ENCODE data around the gene B4GALT5.
"Not testable (repeated sequence)": the region's sequence is repeated elsewhere in the genome, so short reads cannot be mapped to it uniquely, and the experiment has no call there.

B4GALT5 gene

DNA sequence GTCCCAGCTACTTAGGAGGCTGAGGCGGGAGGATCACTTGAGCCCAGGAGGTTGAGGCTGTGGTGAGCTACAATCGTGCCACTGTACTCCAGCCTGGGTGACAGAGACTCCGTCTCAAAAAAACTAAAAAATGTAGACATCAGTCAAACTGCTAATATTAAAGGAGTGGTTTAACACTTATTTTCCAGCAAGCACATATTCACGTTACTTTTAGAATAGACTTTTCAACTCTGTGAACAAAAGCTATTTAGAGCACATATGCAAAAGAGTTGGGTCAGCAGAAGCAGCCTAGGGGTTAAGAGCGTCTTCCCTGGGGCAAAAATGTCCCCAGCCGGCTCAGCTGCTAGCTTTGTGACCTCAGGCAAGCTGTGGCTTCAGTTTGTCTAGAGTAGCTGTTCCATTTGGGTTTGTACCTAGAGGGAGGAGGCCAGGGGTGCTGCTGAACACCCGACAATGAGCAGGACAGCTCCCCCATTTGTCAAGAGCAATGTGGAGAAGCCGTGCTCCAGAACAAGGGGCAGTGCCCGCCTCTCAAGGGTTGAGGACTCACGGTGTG is 83.2 kb downstream of the B4GALT5 start:
- DNase-seq (ENCODE audit: low read depth) = no peak
- H3K4me3 ChIP-seq (replicated peaks; ENCODE audit: low read depth, low read length) = no peak overlapping the region
- TF ChIP-seq, protein P1, sequence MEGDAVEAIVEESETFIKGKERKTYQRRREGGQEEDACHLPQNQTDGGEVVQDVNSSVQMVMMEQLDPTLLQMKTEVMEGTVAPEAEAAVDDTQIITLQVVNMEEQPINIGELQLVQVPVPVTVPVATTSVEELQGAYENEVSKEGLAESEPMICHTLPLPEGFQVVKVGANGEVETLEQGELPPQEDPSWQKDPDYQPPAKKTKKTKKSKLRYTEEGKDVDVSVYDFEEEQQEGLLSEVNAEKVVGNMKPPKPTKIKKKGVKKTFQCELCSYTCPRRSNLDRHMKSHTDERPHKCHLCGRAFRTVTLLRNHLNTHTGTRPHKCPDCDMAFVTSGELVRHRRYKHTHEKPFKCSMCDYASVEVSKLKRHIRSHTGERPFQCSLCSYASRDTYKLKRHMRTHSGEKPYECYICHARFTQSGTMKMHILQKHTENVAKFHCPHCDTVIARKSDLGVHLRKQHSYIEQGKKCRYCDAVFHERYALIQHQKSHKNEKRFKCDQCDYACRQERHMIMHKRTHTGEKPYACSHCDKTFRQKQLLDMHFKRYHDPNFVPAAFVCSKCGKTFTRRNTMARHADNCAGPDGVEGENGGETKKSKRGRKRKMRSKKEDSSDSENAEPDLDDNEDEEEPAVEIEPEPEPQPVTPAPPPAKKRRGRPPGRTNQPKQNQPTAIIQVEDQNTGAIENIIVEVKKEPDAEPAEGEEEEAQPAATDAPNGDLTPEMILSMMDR (IDR thresholded peaks at IDR 0.05; ENCODE audit: low read length, missing control alignments) = no peak

DNA sequence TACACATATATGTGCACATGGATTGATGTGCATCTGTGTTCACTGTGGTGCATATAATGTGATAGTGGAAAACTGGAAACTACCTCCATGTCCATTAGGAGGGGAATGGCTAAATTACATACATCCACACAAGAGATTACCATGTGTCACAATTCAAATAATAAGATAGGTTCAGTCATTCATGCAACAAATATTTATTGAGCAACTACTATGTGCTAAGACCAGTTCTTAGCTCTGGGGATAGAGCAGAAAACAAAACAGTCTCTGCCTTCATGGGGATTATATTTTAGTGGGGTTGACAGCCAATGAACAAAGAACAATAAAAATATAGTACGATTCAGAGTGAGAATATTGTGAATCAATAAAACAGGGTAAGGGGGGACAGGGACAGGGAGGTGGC is 84.1 kb downstream of the B4GALT5 start:
- H3K4me3 ChIP-seq (replicated peaks; ENCODE audit: low read depth, low read length) = no peak overlapping the region
- TF ChIP-seq, protein P1 (IDR thresholded peaks at IDR 0.05; ENCODE audit: low read length, missing control alignments) = no peak
- DNase-seq (ENCODE audit: low read depth) = no peak

DNA sequence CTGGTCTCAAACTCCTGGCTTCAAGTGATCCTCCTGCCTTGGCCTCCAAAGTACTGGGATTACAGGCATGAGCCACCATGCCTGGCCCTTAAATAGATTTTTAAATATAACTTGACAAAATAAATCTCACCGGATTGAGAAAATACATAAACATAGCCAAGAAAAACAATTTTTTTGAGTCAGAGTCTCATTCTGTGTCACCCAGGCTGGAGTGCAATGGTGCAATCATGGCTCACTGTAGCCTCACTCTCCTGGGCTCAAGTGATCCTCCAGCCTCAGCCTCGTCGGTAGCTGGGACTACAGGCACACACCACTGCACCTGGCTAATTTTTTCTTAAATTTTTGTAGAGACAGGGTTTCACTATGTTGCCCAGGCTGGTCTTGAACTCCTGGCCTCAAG is 85.4 kb downstream of the B4GALT5 start:
- peak; percentile 30 for DNase-seq (ENCODE audit: low read depth)
- not testable (repeated sequence) for H3K4me3 ChIP-seq (replicated peaks; ENCODE audit: low read depth, low read length)

DNA sequence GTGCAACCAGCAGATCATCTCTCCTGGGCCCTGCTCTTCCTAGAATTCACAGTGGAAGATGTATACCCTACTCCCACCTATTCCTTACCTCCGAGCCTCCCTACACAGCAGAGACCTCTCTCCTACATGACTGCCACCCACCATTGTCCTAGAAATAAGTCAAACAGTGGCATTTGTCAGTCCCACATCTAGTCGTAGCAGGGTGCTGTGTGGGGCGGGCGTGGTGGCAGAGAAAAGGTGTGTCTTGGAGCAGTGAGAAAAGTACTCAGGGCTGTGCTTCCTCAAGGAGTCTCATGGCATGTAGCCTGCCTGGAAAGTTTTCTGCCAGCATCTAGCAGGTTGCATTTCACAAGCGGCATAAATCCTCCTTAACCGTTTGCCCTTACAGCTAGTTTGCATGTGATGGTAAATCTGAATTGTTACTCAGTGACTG is 86.3 kb downstream of the B4GALT5 start:
- no peak overlapping the region for H3K4me3 ChIP-seq (replicated peaks; ENCODE audit: low read depth, low read length)
- TF ChIP-seq, protein P1 (IDR thresholded peaks at IDR 0.05; ENCODE audit: low read length, missing control alignments) = no peak
- DNase-seq (ENCODE audit: low read depth) = no peak

DNA sequence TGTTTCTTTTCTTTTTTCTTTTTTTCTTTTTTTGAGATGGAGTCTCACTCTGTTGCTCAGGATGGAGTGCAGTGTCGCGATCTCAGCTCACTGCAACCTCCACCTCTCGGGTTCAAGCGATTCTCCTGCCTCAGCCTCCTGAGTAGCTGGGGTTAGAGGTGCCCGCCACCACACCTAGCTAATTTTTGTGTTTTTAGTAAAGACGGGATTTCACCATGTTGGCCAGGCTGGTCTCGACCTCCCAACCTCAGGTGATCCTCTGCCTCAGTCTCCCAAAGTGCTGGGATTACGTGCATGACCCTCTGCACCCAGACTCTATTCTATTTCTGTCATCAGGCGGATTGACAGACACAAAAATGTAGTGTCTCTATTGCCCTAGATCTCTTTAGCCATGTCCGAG is 88.7 kb downstream of the B4GALT5 start:
- DNase-seq (ENCODE audit: low read depth); H3K4me3 ChIP-seq (replicated peaks; ENCODE audit: low read depth, low read length): not testable (repeated sequence)

DNA sequence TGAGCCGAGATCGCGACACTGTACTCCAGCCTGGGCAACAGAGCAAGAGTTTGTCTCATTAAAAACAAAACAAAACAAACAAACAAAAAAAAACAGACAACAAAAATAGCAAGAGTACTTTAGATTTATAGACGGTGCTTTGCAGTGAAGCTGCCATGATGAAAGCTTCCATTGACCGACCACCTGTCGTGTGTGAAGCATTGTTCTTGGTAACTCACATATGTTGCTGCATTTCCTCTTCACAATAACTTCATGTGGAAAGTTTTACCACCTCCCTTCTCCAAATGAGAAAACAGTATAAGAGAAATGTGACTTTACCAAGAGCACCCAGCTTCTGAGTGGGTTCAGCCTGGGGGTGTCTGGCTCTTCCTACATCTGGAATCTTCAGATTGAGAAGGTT is 89.4 kb downstream of the B4GALT5 start:
- no peak overlapping the region for H3K4me3 ChIP-seq (replicated peaks; ENCODE audit: low read depth, low read length)
- DNase-seq (ENCODE audit: low read depth) = no peak
- TF ChIP-seq, protein P1 (IDR thresholded peaks at IDR 0.05; ENCODE audit: low read length, missing control alignments) = no peak

DNA sequence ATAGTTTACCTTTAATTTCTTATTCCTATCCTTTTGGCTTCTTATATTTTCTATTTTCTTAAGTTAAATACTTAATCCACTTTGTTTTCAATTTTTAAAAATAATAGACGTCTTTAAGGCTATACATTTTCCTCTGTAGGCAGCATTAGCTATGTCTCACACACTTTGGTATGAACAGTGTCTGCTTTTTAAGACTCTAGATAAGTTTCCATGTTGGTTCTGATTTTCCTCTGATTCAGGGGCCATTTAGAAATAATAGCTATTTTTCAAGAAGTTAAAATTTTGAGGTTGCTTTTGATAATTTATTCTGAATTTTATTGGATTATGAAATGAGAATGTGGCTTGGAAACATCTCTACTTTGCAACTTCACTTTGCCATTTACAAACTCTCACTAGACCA is 91.4 kb downstream of the B4GALT5 start:
- TF ChIP-seq, protein P1 (IDR thresholded peaks at IDR 0.05; ENCODE audit: low read length, missing control alignments) = no peak
- DNase-seq (ENCODE audit: low read depth) = no peak
- no peak overlapping the region for H3K4me3 ChIP-seq (replicated peaks; ENCODE audit: low read depth, low read length)

DNA sequence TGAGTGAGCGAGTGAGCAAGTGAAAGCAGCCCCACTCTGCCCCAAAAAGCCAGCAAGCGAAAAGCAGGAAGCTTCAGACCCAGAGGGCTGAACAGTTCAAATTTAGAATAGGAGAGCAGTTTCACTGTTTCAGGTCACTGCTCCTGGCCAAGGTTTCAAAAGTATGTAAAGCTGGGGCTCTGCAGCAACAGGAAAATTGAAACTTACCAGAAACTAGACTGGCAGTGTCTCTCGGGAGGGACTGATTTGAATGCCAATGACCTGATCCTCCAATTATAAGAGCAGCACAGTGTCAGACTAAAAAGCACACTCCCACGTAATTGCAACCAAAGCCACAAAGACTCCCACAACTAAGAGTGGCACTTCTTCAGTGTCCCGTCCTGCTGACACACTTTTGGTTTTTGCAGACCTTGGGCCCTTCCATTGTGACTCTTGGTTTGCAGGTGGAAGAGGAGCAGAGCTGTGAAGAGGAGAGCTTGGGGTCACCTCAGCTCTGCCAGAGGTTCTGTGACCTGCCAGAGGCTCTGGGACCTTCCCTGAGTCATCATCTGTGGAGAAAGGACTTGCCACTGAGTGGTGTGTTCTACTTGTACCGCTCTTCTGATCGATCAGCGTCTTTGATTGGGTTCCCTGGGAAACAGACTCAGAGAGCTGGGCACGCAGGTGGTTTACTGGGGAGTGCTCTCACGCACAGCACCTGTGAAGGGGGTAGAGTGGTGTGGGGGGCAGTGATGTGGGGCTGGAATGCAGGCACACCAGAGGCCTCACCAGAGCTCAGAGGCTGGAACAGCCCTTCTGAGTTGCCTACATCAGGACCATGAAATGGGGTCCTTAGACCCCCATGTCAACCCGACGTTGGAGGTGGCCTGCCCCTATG is 93.1 kb downstream of the B4GALT5 start:
- no peak for DNase-seq (ENCODE audit: low read depth)
- TF ChIP-seq, protein P1 (IDR thresholded peaks at IDR 0.05; ENCODE audit: low read length, missing control alignments) = no peak
- no peak overlapping the region for H3K4me3 ChIP-seq (replicated peaks; ENCODE audit: low read depth, low read length)
